ENCODE measurements around the gene H6PD. TPM values are rescaled to one million over a fixed set of nuclear protein-coding genes. Genes with fewer than 3 reads are reported as not detected.

The H6PD gene
- total and polyA plus RNA-seq, 8 donors: 3.2 to 54.3 (median 22.7) TPM

DNA sequence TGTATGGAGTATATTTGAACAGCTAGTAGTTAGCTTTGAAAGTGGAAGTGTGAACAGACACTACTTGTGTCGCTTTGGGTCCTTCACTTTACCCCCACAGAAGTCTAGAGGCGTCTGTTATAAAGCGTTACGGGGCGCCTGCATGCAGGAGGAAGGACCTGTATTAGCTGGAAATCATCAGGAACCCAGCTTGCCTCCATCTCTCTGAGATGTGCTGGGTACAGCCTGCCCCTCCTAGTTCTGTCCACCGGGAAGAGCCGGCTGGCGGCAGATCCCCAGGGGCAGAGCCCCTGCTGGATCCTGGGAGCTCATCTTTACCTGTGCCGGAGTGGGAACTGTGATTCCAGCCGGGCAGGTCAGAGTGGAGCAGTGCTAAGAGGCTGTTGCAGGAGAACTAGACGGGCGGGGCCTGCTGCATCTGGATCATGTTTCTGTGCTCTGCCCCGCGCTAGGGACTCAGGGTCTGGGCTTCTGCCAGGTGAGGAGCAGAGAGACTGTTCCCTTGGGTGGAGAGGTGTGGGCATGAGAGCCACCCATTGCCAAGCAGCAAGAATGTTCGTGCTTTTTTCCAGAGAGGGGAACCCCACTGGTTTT lies 35.8 kb downstream of the H6PD start:
- no peak for TF ChIP-seq EP300 (IDR thresholded peaks at IDR 0.05)
- TF ChIP-seq POLR2A (IDR thresholded peaks at IDR 0.05): no peak
- TF ChIP-seq, protein P1, sequence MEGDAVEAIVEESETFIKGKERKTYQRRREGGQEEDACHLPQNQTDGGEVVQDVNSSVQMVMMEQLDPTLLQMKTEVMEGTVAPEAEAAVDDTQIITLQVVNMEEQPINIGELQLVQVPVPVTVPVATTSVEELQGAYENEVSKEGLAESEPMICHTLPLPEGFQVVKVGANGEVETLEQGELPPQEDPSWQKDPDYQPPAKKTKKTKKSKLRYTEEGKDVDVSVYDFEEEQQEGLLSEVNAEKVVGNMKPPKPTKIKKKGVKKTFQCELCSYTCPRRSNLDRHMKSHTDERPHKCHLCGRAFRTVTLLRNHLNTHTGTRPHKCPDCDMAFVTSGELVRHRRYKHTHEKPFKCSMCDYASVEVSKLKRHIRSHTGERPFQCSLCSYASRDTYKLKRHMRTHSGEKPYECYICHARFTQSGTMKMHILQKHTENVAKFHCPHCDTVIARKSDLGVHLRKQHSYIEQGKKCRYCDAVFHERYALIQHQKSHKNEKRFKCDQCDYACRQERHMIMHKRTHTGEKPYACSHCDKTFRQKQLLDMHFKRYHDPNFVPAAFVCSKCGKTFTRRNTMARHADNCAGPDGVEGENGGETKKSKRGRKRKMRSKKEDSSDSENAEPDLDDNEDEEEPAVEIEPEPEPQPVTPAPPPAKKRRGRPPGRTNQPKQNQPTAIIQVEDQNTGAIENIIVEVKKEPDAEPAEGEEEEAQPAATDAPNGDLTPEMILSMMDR (IDR thresholded peaks at IDR 0.05): no peak
- no peak for TF ChIP-seq POLR2AphosphoS5 (IDR thresholded peaks at IDR 0.05)
- intact Hi-C loops (cut with DNase I; ENCODE audit: low total_unique reads): no loop called here
- H3K27ac ChIP-seq: no peak overlapping the region
- no peak overlapping the region for H3K4me3 ChIP-seq
- no peaks in the 10 kb centered on the region for H3K27me3 ChIP-seq
- peaks cover 4 to 49% (median 45%) of the 10 kb centered on the region in 4 donors for H3K36me3 ChIP-seq
- WGBS, 5 donors: 67 to 80% (median 77%) methylated on average over 12 to 15 of the region's 15 CpGs
- H3K9me3 ChIP-seq: no peaks in the 10 kb centered on the region
- DNase-seq: no peak
- H3K4me1 ChIP-seq: peaks cover 8 to 23% (median 14%) of the 10 kb centered on the region in 4 donors

DNA sequence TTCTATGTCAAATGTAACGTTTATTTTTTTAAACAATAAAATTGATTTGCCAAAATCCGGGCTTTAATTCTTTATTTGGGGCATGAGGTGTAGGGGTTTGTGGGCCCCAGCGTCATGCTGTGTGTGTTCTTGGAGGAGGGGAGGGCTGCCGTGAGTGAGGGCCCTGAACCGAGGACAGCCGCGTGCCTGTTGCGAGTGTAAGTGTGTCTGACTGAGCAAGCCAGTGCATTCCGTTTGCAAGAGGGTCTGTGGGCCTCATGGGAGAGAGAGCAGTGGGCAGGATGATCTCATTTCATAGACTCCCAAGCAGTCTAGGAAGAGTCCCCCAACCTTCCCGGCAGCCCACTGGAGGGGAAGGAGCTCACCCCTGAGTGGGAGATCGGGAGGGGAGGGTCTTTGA lies 36.7 kb downstream of the H6PD start:
- H3K4me3 ChIP-seq: no peak overlapping the region
- TF ChIP-seq EP300 (IDR thresholded peaks at IDR 0.05) (no peak), POLR2AphosphoS5 (IDR thresholded peaks at IDR 0.05) (no peak), POLR2A (IDR thresholded peaks at IDR 0.05) (no peak)
- TF ChIP-seq, protein P1 (IDR thresholded peaks at IDR 0.05): no peak
- no peak overlapping the region for H3K27ac ChIP-seq
- peaks cover 8 to 28% (median 16%) of the 10 kb centered on the region in 4 donors for H3K4me1 ChIP-seq
- WGBS, 5 donors: 79 to 86% (median 80%) methylated on average over 11 of the region's 11 CpGs
- H3K36me3 ChIP-seq: peaks cover 0 to 40% (median 36%) of the 10 kb centered on the region in 4 donors
- H3K27me3 ChIP-seq: no peaks in the 10 kb centered on the region
- intact Hi-C loops (cut with DNase I; ENCODE audit: low total_unique reads): no loop called here
- H3K9me3 ChIP-seq: no peaks in the 10 kb centered on the region
- DNase-seq: no peak

DNA sequence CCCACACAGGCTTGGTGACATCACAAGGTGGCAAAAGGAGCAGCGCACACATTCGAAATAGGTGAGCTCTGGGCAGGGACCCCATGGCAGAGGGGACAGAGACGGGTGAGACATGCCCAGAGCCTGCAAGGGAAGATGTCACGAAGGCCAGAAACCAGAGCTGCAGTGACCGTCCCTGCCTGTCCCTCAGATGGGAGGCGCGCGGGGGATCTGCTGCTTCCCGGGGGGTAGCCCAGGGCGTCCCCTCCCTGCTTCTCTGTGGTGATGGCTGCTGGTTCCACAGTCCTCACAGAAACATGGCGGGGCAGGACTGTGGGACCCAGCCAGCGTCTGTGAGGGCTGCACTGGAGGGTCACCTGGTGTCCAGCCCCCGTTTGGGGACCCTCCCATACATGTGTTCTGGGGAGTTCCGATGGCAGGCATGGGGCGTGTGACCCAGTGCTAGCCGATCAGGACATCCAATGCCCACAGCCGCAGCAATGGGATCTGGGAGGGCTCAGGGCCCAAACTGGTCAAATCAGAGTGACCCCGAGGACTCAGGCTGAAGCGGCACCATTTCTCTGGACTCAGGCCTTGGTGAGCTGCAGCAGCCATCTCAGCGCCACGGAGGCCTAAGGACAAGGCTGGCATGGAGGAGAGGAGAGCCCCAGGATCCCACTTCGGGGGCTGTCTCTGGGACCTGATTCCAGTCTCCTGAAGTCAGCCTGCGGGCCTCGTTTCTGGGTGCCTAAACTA lies 37.5 kb downstream of the H6PD start:
- TF ChIP-seq POLR2AphosphoS5 (IDR thresholded peaks at IDR 0.05): no peak
- TF ChIP-seq EP300 (IDR thresholded peaks at IDR 0.05): no peak
- Histone ChIP-seq H3K9me3 (no peaks in the 10 kb centered on the region), H3K36me3 (peaks cover 0 to 37% (median 35%) of the 10 kb centered on the region in 4 donors), H3K27me3 (no peaks in the 10 kb centered on the region), H3K27ac (no peak overlapping the region), H3K4me1 (peaks cover 3 to 25% (median 10%) of the 10 kb centered on the region in 4 donors), H3K4me3 (no peak overlapping the region)
- no peak for DNase-seq
- intact Hi-C loops (cut with DNase I; ENCODE audit: low total_unique reads): no loop called here
- 91 to 93% (median 92%) methylated on average over 21 to 24 of the region's 24 CpGs for WGBS, 5 donors

DNA sequence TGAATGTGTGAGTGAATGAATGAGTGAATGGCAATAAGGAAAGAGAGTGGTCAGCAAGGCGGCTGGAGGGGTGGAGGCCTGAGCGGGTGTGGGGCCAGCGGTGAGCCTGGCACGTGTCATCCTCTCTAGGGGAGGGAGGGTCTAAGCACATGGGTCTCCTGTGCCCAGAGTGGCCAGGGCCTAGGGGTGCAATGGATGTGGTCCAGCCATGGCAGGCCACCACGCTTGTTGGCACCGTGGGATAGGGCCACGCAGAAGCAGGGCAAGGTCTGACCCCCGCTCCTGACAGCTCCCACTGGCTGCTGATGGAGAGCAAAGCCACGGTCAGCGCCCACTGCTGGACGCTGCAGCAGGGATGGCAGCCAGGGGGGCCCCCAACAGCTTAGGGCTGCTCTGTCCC lies 38.6 kb downstream of the H6PD start:
- peaks cover 0 to 20% (median 5%) of the 10 kb centered on the region in 4 donors for H3K4me1 ChIP-seq
- no peak overlapping the region for H3K4me3 ChIP-seq
- no peak for TF ChIP-seq POLR2A (IDR thresholded peaks at IDR 0.05)
- intact Hi-C loops (cut with DNase I; ENCODE audit: low total_unique reads): no loop called here
- peaks cover 0 to 37% (median 29%) of the 10 kb centered on the region in 4 donors for H3K36me3 ChIP-seq
- H3K27ac ChIP-seq: no peak overlapping the region
- 77 to 87% (median 80%) methylated on average over 9 to 11 of the region's 11 CpGs for WGBS, 5 donors
- H3K27me3 ChIP-seq: no peaks in the 10 kb centered on the region
- no peaks in the 10 kb centered on the region for H3K9me3 ChIP-seq
- DNase-seq: no peak

DNA sequence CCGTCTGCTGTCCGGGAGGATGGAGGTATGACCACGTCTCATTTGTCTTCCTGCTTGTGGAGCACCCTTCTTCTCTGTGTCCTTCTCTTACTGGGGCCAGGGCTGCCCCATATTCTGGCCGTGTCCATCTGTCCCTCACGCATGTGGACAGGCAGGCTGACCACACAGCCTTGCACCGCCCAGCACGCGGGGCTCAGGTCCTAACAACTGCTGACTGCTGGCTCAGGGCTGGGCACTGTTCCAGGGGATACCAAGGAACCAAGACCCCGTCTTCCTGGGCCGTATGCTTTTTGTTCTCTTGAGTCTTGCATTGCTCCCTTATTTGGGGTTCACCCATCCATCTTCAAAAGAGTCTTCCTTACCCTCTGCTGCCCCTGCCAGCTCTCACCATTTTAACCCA lies 40.6 kb downstream of the H6PD start:
- H3K36me3 ChIP-seq: peaks cover 0 to 17% (median 11%) of the 10 kb centered on the region in 4 donors
- 65 to 85% (median 73%) methylated on average over 10 of the region's 10 CpGs for whole genome bisulfite sequencing, 5 donors
- no peaks in the 10 kb centered on the region for H3K9me3 ChIP-seq
- peaks cover 0 to 36% (median 7%) of the 10 kb centered on the region in 4 donors for H3K4me1 ChIP-seq
- TF ChIP-seq POLR2AphosphoS5 (IDR thresholded peaks at IDR 0.05) (no peak), EP300 (IDR thresholded peaks at IDR 0.05) (no peak), POLR2A (IDR thresholded peaks at IDR 0.05) (no peak)
- TF ChIP-seq, protein P1 (IDR thresholded peaks at IDR 0.05): no peak
- no peak overlapping the region for H3K27ac ChIP-seq
- H3K4me3 ChIP-seq: no peak overlapping the region
- DNase-seq: no peak
- no peaks in the 10 kb centered on the region for H3K27me3 ChIP-seq
- intact Hi-C loops (cut with DNase I; ENCODE audit: low total_unique reads): no loop called here

Measured in stomach (tissue), 9 donors.